Esophagus squamous epithelium (tissue), 5 donors: ENCODE data around the gene BDKRB1. TPM values are rescaled to one million over a fixed set of nuclear protein-coding genes. Genes with fewer than 3 reads are reported as not detected.

Experiments
- DNase-seq: peaks from one replicate; lab custom pipeline; 2025; lab: John Stamatoyannopoulos, UW
- H3K27ac ChIP-seq, 4 donors: fragments of 200-600 bp; sonication (generic); one replicate each; pipeline ENCODE4 v1.5.1; 2016 to 2019; ENCODE audit warnings: mild to moderate bottlenecking in 1 of 4
- H3K27me3 ChIP-seq, 4 donors: fragments of 200-600 bp; sonication (generic); 1 replicate in 3 of 4; 2 replicates in 1 of 4; pipeline versions ENCODE4 v1.5.1 to v1.6.0; 2017 to 2021; ENCODE audit warnings: antibody characterized with exemption in 1 of 4
- H3K36me3 ChIP-seq, 3 donors: fragments of 200-600 bp; sonication (generic); one replicate each; pipeline ENCODE4 v1.5.1; 2016 to 2019
- H3K4me1 ChIP-seq, 3 donors: fragments of 200-600 bp; sonication (generic); one replicate each; pipeline ENCODE4 v1.5.1; 2017 to 2019
- H3K4me3 ChIP-seq, 4 donors: fragments of 200-600 bp; sonication (generic); 1 replicate in 3 of 4; 2 replicates in 1 of 4; pipeline ENCODE4 v1.5.1; 2016 to 2019; ENCODE audit warnings: mild to moderate bottlenecking in 2 of 4, moderate library complexity in 1 of 4
- H3K9me3 ChIP-seq, 3 donors: fragments of 200-600 bp; sonication (generic); one replicate each; pipeline ENCODE4 v1.5.1; 2016 to 2019
- POLR2A ChIP-seq, 4 donors: fragments of 450-650 bp; IDR thresholded peaks; one replicate each; pipeline ENCODE4 v1.6.1; 2017; ENCODE audit warnings: antibody characterized with exemption in 4 of 4, mild to moderate bottlenecking in 4 of 4, moderate library complexity in 3 of 4
- WGBS, 2 donors: methylation state at CpG; one replicate each; pipeline ENCODE4 v1.1.5; 2018; 5-methylcytosine and 5-hydroxymethylcytosine counted together
- intact Hi-C: fragments of 100-400 bp; cut with DNase I; formaldehyde crosslinking; loops from one replicate; pipeline ENCODE4 v1.15.0; 2022
- total RNA-seq, 4 donors: library from RNA; depleted of rRNA; stranded (reverse); fragments of >200 nt; gene quantifications; one replicate each; pipeline ENCODE4 v1.1.0, GENCODE V29; 2016
- TF ChIP-seq, protein P1 (sequence below), 6 experiments: fragments of 450-650 bp in 4 of 6; fragments of 200-600 bp in 2 of 6; sonication (generic) in 2 of 6; IDR thresholded peaks; one replicate each; pipeline ENCODE4 v1.5.1; 2016 to 2019; ENCODE audit warnings: antibody characterized with exemption in 6 of 6, mild to moderate bottlenecking in 4 of 6, moderate library complexity in 4 of 6
- donor health status: DM: yes; HTN: yes; CAD: no.

BDKRB1 gene
- total RNA-seq, 4 donors from 2014 or later = 4.0 to 12.2 (median 5.7) TPM

DNA sequence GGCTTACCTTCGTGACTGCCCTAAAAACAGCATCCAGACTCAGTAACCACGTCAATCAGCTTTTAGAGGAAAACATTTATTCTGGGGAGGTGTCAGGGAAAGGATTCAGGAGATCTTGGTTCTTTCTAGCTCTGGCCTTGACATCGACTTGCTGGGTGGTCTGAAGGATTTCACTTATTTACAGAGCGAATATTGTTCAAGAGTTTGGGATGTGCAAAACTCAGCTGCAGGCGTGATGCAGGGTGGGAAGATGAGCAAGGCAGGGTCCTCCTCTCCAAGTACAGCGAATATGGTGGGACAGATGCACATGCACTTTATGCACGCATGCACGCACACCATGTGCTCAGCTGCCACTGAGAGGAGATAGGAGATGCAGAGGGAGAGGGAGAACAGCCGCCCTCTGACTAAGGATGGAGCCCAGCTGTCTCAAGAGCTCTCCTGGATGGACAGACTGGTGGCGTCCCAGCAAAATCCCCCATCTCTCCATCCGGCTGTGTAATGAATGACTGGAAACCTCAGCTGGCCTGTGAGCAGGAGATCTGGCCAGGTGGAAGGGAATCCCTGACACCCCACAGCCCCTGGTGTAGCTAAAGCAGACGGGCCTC lies 24.4 kb upstream of the BDKRB1 start:
- H3K4me1 ChIP-seq = peaks cover 2 to 30% (median 3%) of the 10 kb centered on the region in 3 donors
- H3K36me3 ChIP-seq = peaks cover 0 to 38% (median 0%) of the 10 kb centered on the region in 3 donors
- H3K27ac ChIP-seq = peak overlapping the region in 1 of 4 donors; percentile 21
- intact Hi-C loops = no loop called here
- H3K27me3 ChIP-seq = no peaks in the 10 kb centered on the region
- DNase-seq = no peak
- 81 to 85% methylated on average over 9 to 11 of the region's 12 CpGs for WGBS, 2 donors
- no peak for TF ChIP-seq POLR2A (IDR thresholded peaks at IDR 0.05)
- TF ChIP-seq, protein P1, sequence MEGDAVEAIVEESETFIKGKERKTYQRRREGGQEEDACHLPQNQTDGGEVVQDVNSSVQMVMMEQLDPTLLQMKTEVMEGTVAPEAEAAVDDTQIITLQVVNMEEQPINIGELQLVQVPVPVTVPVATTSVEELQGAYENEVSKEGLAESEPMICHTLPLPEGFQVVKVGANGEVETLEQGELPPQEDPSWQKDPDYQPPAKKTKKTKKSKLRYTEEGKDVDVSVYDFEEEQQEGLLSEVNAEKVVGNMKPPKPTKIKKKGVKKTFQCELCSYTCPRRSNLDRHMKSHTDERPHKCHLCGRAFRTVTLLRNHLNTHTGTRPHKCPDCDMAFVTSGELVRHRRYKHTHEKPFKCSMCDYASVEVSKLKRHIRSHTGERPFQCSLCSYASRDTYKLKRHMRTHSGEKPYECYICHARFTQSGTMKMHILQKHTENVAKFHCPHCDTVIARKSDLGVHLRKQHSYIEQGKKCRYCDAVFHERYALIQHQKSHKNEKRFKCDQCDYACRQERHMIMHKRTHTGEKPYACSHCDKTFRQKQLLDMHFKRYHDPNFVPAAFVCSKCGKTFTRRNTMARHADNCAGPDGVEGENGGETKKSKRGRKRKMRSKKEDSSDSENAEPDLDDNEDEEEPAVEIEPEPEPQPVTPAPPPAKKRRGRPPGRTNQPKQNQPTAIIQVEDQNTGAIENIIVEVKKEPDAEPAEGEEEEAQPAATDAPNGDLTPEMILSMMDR (IDR thresholded peaks at IDR 0.05) = no peak
- peaks cover 0 to 7% (median 0%) of the 10 kb centered on the region in 3 donors for H3K9me3 ChIP-seq
- no peak overlapping the region for H3K4me3 ChIP-seq

DNA sequence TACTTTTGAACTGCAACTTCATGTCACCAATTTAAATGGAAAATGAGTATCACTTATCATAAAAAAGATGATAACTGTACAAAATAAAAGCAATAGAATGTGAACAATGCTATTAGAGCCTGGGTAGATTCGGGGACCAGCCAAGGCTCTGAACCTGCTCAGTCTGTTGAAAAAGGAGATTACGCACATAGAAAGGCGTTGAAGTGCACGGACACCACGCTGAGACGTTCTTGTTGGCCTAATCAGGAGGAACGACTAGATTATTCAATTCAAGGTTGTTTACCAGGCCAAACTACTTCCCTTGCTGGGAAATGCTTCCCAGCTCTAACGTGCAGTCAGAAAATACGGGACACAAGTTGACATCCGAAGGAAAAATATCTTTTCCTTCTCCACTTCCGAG lies 23.5 kb upstream of the BDKRB1 start:
- DNase-seq = no peak
- peaks cover 0 to 7% (median 0%) of the 10 kb centered on the region in 3 donors for H3K9me3 ChIP-seq
- no peak overlapping the region for H3K27ac ChIP-seq
- no peak for TF ChIP-seq POLR2A (IDR thresholded peaks at IDR 0.05)
- TF ChIP-seq, protein P1 (IDR thresholded peaks at IDR 0.05) = no peak
- H3K4me1 ChIP-seq = peaks cover 0 to 26% (median 0%) of the 10 kb centered on the region in 3 donors
- WGBS, 2 donors = 82 to 85% methylated on average over 11 of the region's 11 CpGs
- H3K27me3 ChIP-seq = no peaks in the 10 kb centered on the region
- intact Hi-C loops = no loop called here
- peaks cover 0 to 45% (median 0%) of the 10 kb centered on the region in 3 donors for H3K36me3 ChIP-seq
- no peak overlapping the region for H3K4me3 ChIP-seq

DNA sequence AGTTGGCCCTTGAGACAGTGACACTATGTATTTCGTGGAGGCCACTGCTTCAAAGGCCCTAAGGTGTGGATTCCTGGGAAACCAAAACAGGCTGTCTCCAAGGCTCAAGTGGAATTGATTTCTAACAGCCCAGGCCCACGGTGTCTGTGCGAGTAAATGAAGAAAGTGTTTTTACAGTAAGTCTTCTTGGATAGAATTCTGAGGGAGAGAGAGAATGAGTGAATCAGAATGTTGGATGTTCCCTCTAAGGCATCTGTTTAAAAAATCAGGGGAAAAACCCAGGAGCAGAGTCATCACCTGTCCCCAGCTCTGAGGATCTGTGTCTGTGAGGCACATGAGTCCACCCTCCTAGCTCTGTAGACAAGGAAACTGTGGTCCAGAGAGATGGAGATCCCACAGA lies 22.3 kb upstream of the BDKRB1 start:
- H3K27me3 ChIP-seq = no peaks in the 10 kb centered on the region
- TF ChIP-seq POLR2A (IDR thresholded peaks at IDR 0.05) = no peak
- TF ChIP-seq, protein P1 (IDR thresholded peaks at IDR 0.05) = no peak
- peaks cover 0 to 49% (median 0%) of the 10 kb centered on the region in 3 donors for H3K36me3 ChIP-seq
- 39 to 71% methylated on average over 3 of the region's 3 CpGs for WGBS, 2 donors
- peaks cover 0 to 24% (median 0%) of the 10 kb centered on the region in 3 donors for H3K4me1 ChIP-seq
- peak overlapping the region in 2 of 4 donors; percentile 6 to 61 for H3K27ac ChIP-seq
- intact Hi-C loops = no loop called here
- H3K9me3 ChIP-seq = no peaks in the 10 kb centered on the region
- DNase-seq = no peak
- H3K4me3 ChIP-seq = no peak overlapping the region

DNA sequence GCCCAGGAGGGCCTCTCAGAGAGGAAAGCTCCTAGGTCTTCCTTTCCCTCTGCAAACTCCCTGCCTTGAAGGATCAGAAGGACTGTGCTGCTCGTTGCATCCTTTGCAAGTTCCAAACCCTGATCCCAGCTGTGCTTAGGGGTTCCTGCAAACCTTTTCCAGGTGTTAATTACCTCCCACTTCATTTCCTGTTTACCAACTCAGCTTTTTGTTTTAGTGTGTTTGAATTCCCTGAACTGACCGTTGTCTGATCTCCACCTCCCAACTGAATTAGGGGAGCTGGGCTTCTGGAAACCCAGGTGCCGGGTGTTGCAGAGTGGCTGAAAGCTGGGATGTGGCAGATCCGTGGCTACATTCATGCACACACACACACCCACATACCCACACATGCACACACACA lies 20.6 kb upstream of the BDKRB1 start:
- no peaks in the 10 kb centered on the region for H3K27me3 ChIP-seq
- TF ChIP-seq, protein P1 (IDR thresholded peaks at IDR 0.05) = no peak
- no peak for TF ChIP-seq POLR2A (IDR thresholded peaks at IDR 0.05)
- peaks cover 0 to 62% (median 5%) of the 10 kb centered on the region in 3 donors for H3K36me3 ChIP-seq
- no peak for DNase-seq
- WGBS, 2 donors = 52 to 57% methylated on average over 3 to 4 of the region's 4 CpGs
- H3K4me1 ChIP-seq = peaks cover 0 to 19% (median 0%) of the 10 kb centered on the region in 3 donors
- no peak overlapping the region for H3K27ac ChIP-seq
- intact Hi-C loops = no loop called here
- H3K4me3 ChIP-seq = no peak overlapping the region
- H3K9me3 ChIP-seq = no peaks in the 10 kb centered on the region

DNA sequence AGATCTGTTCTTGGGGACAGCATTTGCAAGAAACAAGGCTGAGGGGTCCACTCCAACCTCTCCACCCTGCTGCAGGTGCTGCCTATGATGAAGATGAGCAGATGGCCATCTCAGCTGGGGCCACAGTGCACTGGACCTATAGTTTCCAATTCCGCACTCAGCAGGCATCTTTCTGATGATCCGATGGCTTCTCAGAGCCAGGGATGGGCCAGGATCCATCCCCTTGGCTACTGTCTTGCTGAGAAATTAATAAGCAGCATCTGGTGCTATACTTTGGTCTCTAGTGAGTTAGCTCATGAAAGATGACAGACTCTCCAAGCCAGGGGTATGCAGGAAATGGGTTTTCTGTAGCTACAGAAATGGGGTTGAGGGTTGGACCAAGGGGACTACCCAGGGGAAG lies 18.4 kb upstream of the BDKRB1 start:
- Histone ChIP-seq H3K4me3 (no peak overlapping the region), H3K36me3 (peaks cover 15 to 72% (median 21%) of the 10 kb centered on the region in 3 donors), H3K27ac (no peak overlapping the region), H3K4me1 (peaks cover 0 to 11% (median 0%) of the 10 kb centered on the region in 3 donors), H3K9me3 (no peaks in the 10 kb centered on the region), H3K27me3 (no peaks in the 10 kb centered on the region)
- intact Hi-C loops = no loop called here
- 60 to 94% methylated on average over 2 of the region's 2 CpGs for WGBS, 2 donors
- DNase-seq = no peak
- no peak for TF ChIP-seq POLR2A (IDR thresholded peaks at IDR 0.05)
- TF ChIP-seq, protein P1 (IDR thresholded peaks at IDR 0.05) = no peak
